Endothelial cell of hepatic sinusoid (primary cell): Measurements from ENCODE around the gene OAS1.

Experiments
- in situ Hi-C: cut with HindIII; loops from 2 replicates; pipeline ENCODE4 v1.10.0; 2017; ENCODE audit warnings: low sequenced_read_pairs

The OAS1 gene

GRCh38 chr12:112906712-112907414, at the start of gene OAS1:
OAS1 (plus strand) TSS chr12:112906962; CDS start chr12:112907040, 78 bp downstream.
- in situ Hi-C loops: no loop called here

- in situ Hi-C loops: no loop called here
These were observed 47.5 kb upstream of the OAS1 start for GRCh38 chr12:112859291-112859690.

- in situ Hi-C loops: no loop called here
These were observed 46.6 kb upstream of the OAS1 start for GRCh38 chr12:112860181-112860580.

- in situ Hi-C loops: no loop called here
These were observed 45.5 kb upstream of the OAS1 start for GRCh38 chr12:112861284-112861683.

DNA sequence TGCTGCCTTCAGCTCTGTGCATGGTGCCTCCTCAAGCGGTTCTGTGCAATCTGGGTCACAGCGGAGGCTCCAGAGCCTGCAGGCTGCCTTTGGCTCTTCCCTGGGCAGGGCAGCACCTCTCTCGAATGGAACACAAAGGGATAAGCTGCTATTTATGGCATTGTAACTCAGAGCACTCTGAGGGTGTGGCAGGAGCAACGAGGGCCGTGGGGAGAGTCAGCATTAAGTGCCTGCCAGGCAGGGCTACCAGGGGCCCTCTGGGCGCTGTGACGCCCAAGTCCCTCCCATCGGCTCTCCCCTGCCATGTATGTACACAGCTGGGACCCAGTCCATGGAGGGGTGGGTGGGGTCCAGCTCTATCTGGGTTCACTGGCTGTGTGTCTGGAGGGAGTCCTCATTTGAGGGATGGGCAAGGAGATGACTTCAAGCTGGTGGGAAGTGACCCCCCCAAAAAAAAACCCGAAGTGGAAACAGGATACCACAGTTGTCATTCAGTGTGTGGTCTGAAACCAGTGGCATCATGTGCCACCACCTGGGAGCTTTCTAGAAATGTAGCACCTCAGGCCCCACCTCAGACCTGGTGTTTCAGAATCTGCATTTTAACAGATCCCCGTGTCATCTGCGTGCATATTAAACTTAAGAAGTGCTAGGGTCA, 44.0 kb upstream of the OAS1 start:
- in situ Hi-C loops: no loop called here

GRCh38 chr12:112868459-112869041, 38.2 kb upstream of the OAS1 start:
- in situ Hi-C loops: no loop called here

- in situ Hi-C loops: no loop called here
These were observed 37.7 kb upstream of the OAS1 start for GRCh38 chr12:112869091-112869490.

GRCh38 chr12:112869778-112870177, 37.0 kb upstream of the OAS1 start:
- in situ Hi-C loops: loop anchor here (5.0 kb wide), 2 partner anchors 73 to 77 kb away; partner anchors contain the start of gene RPH3A

DNA sequence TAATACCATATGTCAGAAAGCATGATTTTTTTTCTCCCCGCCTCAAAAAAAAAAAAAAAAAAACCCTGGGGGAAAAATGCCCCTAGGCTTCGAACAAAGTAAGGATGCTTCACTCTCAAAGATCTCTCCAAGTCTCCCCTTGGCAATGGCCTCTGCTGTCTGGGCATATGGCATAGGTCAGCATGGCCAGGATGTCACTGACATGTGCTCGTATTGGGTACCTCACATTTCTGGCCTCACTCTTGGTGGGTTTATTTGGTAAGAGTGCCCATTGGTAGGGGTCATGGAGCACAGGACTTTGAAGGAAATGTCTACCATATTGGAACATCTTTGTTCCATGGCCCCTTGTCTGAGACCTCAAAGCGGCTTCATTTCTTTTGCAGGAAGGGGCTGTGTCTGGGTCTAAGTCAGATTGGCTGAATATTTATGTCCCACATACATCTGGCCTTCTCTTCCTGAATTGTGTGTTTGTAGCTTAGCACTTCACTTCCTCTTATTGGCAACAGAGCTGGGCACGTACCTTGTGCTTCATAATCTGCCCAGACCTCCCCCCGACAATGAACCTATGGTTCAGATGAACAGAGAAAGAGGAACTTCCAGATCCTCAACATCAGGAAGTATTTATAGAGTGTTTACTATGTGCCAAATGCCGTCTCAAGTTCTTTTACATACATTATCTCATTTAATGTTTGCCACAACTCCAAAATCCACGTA, 36.3 kb upstream of the OAS1 start:
- in situ Hi-C loops: loop anchor here (5.0 kb wide), 2 partner anchors 72 to 78 kb away; partner anchors contain the start of gene RPH3A

DNA sequence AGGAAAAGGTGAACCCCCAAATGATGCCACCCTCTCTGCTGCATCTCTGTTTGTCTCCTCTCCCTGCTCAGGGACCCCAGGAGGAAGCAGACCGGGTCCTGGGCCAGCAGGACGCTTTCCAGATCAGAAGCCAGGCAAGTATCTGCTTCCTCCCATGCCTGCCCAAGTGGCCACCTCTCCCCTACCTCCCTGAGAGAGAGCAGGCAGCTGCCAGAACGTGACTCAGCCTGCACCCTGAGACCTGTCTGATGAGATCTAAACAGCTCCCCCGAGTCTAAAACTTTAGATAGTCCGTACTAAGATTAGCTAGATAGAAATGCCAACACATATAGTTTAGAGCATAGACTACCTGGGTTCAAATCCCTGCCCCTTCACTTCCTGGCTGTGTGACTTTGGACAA, 31.2 kb upstream of the OAS1 start:
- in situ Hi-C loops: no loop called here

DNA sequence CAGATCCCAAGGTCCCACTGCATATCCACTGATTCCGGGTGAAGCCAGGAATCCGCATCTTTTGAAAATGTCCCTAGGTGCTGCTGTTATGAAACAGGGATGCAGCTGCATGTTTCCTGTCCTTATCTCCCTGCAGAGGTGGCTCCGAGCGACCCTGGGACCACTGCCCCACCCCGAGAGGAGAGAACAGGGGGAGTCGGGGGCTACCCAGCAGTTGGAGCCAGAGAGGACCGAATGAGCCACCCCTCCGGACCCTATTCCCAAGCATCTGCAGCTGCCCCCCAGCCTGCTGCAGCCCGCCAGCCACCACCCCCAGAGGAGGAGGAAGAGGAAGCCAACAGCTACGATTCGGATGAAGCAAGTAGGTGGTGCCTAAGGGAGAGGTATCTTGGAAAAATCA, 30.3 kb upstream of the OAS1 start:
- in situ Hi-C loops: no loop called here

DNA sequence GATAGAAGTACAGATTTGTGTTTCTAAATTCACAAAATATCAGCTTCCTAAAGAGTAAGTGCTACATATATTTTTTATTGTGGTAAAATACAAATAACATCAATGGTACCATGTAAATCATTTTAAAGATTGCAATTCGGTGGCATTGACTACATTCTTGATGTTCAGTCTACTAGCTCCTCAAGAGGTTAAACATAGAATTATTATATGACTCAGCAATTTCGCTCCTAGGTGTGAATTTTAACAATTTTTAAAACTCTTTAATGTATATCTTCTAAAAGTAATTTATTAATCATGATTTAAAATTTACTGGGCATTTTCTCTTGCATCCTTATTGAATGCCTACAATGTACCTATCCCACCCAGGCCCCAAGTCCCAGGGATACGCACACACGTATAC, 29.8 kb upstream of the OAS1 start:
- in situ Hi-C loops: no loop called here

DNA sequence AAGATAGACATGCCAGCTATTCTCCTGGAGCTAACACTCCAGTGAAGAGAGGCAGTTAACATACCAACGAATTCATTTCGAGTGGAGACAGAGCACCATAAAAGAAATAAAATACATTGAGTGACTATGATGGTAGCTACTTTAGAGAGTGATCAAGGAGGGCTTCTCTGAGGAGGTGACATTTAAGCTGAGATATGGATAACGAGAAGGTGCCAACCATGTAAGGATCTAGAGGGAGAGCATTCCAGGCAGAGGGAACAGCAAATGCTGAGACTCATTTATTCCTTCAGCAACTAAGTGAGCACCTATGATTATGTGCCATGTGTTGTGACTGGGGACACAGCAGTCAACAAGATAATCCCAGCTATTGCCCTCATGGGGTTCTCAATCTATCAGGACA, 28.3 kb upstream of the OAS1 start:
- in situ Hi-C loops: no loop called here

DNA sequence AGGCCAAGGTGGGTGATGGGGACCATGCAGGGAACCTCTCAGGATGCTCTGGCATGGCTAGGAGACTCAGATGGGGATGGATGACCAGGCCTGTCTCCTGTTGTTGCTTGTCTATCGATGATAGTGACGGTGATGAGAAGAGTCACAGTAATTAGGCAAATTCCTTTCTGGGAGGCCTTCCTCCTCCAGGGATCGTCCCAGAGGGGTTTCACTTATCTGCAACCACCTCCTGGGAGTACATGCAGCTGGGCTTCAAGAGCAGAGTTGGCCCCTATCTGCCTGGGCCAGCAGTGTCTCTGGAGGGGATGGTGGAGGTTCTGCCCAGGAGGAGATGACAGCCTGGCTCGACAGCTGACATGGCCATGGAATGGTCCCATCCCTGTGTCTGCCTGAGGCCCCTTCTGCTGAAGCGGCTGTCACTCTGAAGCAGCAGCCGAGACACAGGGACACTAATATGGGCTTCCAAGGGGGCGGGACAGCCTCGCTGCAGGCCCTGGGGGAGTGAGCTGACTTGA, 27.5 kb upstream of the OAS1 start:
- in situ Hi-C loops: no loop called here

DNA sequence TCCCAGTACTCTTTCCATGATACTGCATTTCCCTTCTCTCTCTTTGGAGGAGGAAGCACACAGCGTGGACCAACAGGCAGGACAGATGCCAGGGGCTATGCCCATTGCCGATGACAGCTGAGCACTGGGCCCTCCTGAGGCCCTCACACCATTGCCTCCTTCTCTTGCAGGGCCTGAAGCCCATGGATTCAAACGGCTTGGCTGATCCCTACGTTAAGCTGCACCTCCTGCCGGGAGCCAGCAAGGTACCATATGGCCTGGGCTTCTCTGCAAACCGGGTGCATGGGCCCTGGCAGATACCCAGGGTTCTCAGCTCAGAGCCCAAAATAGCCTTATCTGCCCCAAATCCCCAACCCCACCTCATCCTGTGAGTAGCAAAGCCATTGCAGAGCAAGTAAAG, 25.2 kb upstream of the OAS1 start:
- in situ Hi-C loops: no loop called here

- in situ Hi-C loops: no loop called here
These were observed 21.5 kb upstream of the OAS1 start for GRCh38 chr12:112885236-112885635.

- in situ Hi-C loops: no loop called here
These were observed 19.2 kb upstream of the OAS1 start for GRCh38 chr12:112887550-112887949.

DNA sequence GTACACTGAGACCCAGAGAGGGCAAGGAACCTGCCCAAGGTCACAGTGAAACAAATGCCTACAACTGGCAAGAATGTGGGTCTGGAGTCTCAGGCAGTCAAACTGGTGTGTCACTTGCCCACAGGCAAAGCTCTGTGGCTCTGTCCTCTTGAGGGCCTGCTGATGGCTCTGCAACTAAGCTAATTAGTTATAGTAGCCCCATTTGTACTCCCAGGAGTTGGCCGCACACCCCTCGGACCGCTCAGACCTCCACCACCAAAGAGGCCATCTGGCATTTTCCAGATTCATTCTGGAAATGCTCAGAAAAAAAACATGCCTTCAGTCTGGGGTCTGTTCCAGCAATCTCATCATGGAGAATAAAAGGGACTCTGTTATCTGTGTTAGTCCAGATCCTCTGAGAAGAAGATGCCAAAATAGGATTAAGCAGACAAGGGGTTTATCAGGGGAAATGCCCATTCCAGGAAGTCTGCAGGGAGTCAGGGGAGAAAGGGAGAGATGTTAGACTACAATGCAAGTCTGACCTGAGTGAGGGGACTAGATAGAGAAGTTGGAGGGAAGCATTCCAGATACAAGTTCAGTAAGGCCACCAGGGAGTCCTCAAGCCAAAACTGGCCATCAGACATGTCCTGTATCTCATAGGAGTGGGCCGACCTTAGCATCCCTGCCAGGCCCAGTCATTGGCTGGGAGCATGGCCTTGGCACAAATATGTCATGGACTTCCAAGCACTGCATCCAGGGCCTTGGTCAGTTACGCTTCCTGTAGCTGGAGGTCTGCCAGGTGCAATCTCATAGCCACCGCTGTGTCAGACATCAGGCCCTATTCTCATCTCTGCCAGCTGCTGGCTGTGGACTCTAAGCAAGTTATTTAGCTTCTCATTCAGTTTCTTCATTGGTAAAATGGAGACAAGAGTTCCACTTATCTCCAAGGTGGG, 15.4 kb upstream of the OAS1 start:
- in situ Hi-C loops: no loop called here

DNA sequence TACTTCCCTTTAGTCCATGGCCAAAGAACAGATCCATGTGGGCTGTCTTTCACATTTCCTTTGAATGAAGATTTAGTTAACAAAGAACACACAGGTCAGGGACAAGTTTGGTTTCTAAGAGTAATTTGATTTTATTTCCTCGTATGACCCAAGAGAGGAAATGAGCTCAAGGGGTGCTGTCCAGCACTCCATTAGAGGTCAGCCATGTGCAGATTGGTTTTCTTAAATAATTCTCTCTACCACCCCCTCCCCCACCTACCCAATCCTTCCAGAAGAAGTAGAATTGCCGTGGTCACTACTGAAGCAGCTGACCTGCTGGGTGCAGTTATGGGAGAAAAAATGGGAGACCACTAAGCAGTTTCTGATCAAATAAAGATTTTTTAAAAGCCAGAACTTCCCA, 13.9 kb upstream of the OAS1 start:
- in situ Hi-C loops: no loop called here

DNA sequence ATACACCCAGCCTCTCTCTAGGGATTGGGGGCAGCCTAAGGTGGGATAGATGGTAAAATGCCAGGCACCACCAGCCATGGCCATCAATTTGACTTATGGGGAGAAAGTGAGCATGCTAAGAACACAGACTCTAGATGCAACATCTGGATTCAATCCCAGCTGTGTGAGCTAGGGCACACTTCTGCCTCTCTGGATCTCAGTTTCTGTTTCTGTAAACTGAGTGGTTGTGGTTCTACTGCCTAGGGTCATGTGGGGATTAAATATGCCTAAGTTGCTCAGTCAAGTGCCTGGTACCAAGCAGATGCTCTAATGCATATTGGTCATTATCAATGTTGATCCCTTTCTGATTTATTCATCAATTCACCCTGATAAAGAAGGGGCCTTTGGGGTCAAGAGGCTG, 12.6 kb upstream of the OAS1 start:
- in situ Hi-C loops: no loop called here
